Endothelial cell of umbilical vein (primary cell): ENCODE data around the gene ASZ1. TPM values are rescaled to one million over a fixed set of nuclear protein-coding genes. Genes with fewer than 3 reads are reported as not detected.

Source experiments
- BruUV-seq: library from RNA; stranded (reverse); fragments of 400-500 nt; replicated peaks from 2 replicates; lab custom pipeline; 2021; lab: Mats Ljungman, UMichigan
- CTCF ChIA-PET: fragments of 300-600, 350-600 bp; sonication (Branson Sonifier 250); formaldehyde crosslinking; loops from one replicate; lab custom pipeline; 2021; ENCODE audit warnings: antibody characterized with exemption, inconsistent platforms; lab: Charles Lee
- POLR2A ChIA-PET: fragments of 300-600, 350-600 bp; sonication (Branson Sonifier 250); formaldehyde crosslinking; loops from one replicate; lab custom pipeline; 2021; ENCODE audit warnings: antibody characterized with exemption, inconsistent platforms; lab: Charles Lee
- DNase-seq: peaks from one replicate; pipeline ENCODE4 v3.0.0-alpha.2; 2011; ENCODE audit warnings: low read depth, low spot score
- FAIRE-seq: peaks from 2 replicates; lab custom pipeline; 2011; peaks lifted over from hg19 to GRCh38; lab: Jason Lieb, UNC
- H2AFZ ChIP-seq: 2 replicates; pipeline ENCODE4 v1.6.0; 2012; ENCODE audit warnings: low read depth, low read length, control low read depth, inconsistent platforms
- H3K27ac ChIP-seq: 2 replicates; pipeline ENCODE4 v1.5.1; 2011; ENCODE audit warnings: low read depth, mild to moderate bottlenecking, control low read depth, low read length, moderate library complexity; ENCODE audit not compliant: insufficient read depth
- H3K27me3 ChIP-seq, 2 experiments: 2 replicates each; pipeline versions ENCODE4 v1.6.0 to v1.6.1; 2011; ENCODE audit warnings: low read length in 2 of 2, mixed read lengths in 1 of 2; ENCODE audit not compliant: control insufficient read depth in 2 of 2, insufficient read depth in 2 of 2
- H3K36me3 ChIP-seq, 2 experiments: 2 replicates in 1 of 2; 3 replicates in 1 of 2; pipeline ENCODE4 v1.5.1; 2011; ENCODE audit warnings: low read length in 2 of 2, mild to moderate bottlenecking in 1 of 2, moderate library complexity in 1 of 2; ENCODE audit not compliant: control insufficient read depth in 2 of 2, insufficient read depth in 2 of 2; ENCODE audit errors: extremely low read depth in 1 of 2
- H3K4me1 ChIP-seq: 3 replicates; pipeline ENCODE4 v1.5.1; 2011; ENCODE audit warnings: mild to moderate bottlenecking, low read length; ENCODE audit not compliant: control insufficient read depth, insufficient read depth; ENCODE audit errors: extremely low read depth
- H3K4me2 ChIP-seq: 2 replicates; pipeline ENCODE4 v1.6.1; 2011; ENCODE audit warnings: low read length, control low read depth, mixed read lengths; ENCODE audit not compliant: insufficient read depth
- H3K4me3 ChIP-seq, 3 experiments: fragments of 200-600 bp in 1 of 3; sonication (generic), shearing (Covaris generic) in 1 of 3; replicated peaks in 1 of 3; 2 replicates each; pipeline ENCODE4 v1.5.1; 2011 to 2016; ENCODE audit warnings: control low read depth in 3 of 3, low read length in 3 of 3, mild to moderate bottlenecking in 2 of 3, inconsistent platforms in 1 of 3, low read depth in 1 of 3, moderate library complexity in 1 of 3; ENCODE audit not compliant: insufficient read depth in 1 of 3
- H3K79me2 ChIP-seq: 2 replicates; pipeline ENCODE4 v1.6.0; 2012; ENCODE audit warnings: low read length, inconsistent platforms; ENCODE audit not compliant: control insufficient read depth, insufficient read depth
- H3K9ac ChIP-seq: replicated peaks from 2 replicates; pipeline ENCODE3; 2011; ENCODE audit warnings: low read length, control low read depth; ENCODE audit not compliant: insufficient read depth; ENCODE audit errors: extremely low read depth
- H3K9me1 ChIP-seq: replicated peaks from 3 replicates; pipeline ENCODE4 v1.6.0; 2011; ENCODE audit warnings: mild to moderate bottlenecking, low read length; ENCODE audit not compliant: control insufficient read depth, insufficient read depth; ENCODE audit errors: extremely low read depth
- H3K9me3 ChIP-seq: replicated peaks from 2 replicates; pipeline ENCODE4 v1.5.1; 2012; ENCODE audit warnings: low read length, inconsistent platforms; ENCODE audit not compliant: control insufficient read depth, insufficient read depth
- H4K20me1 ChIP-seq: replicated peaks from 2 replicates; pipeline ENCODE3; 2011; ENCODE audit warnings: mild to moderate bottlenecking, low read length; ENCODE audit not compliant: control insufficient read depth, insufficient read depth; ENCODE audit errors: extremely low read depth
- CTCF ChIP-seq, 2 donors: IDR thresholded peaks; 1 replicate in 1 of 2; 2 replicates in 1 of 2; pipeline ENCODE4 v1.5.1; 2011; ENCODE audit warnings: low read length in 2 of 2, mild to moderate bottlenecking in 2 of 2, moderate library complexity in 2 of 2, control low read depth in 1 of 2, inconsistent platforms in 1 of 2, low read depth in 1 of 2; ENCODE audit not compliant: insufficient read depth in 1 of 2; ENCODE audit errors: extremely low read depth in 1 of 2
- EZH2 ChIP-seq: IDR thresholded peaks from 2 replicates; pipeline ENCODE4 v1.6.1; 2012; ENCODE audit warnings: borderline replicate concordance, low read depth, mild to moderate bottlenecking, moderate library complexity, low read length, inconsistent platforms; ENCODE audit not compliant: severe bottlenecking
- FOS ChIP-seq: IDR thresholded peaks from 2 replicates; pipeline ENCODE4 v1.6.1; 2011; ENCODE audit warnings: mild to moderate bottlenecking, low read length, moderate library complexity, borderline replicate concordance; ENCODE audit not compliant: insufficient read depth
- GATA2 ChIP-seq: IDR thresholded peaks from 2 replicates; pipeline ENCODE4 v1.7.0; 2011; ENCODE audit warnings: low read depth, mild to moderate bottlenecking, moderate library complexity, mixed read lengths, low read length; ENCODE audit not compliant: insufficient read length, insufficient read depth
- JUN ChIP-seq: IDR thresholded peaks from 2 replicates; pipeline ENCODE4 v1.6.1; 2011; ENCODE audit warnings: borderline replicate concordance, low read depth; ENCODE audit not compliant: insufficient read length, insufficient read depth
- MYC ChIP-seq: IDR thresholded peaks from one replicate; pipeline ENCODE4 v1.6.1; 2011; ENCODE audit warnings: mild to moderate bottlenecking, low read depth, low read length
- POLR2A ChIP-seq: IDR thresholded peaks from 2 replicates; pipeline ENCODE4 v1.6.1; 2012; ENCODE audit warnings: low read depth, mild to moderate bottlenecking, control low read depth, low read length
- POLR2AphosphoS5 ChIP-seq: IDR thresholded peaks from 2 replicates; pipeline ENCODE4 v1.6.1; 2012; ENCODE audit warnings: low read depth, mild to moderate bottlenecking, control low read depth, low read length, moderate library complexity; ENCODE audit not compliant: insufficient read depth
- dilution Hi-C: fragments of 300-500 bp; cut with MboI; formaldehyde crosslinking; loops from one replicate; pipeline ENCODE4 v1.15.0; 2019; ENCODE audit warnings: low sequenced_read_pairs; ENCODE audit not compliant: extremely low pct_ligation_motif_present
- intact Hi-C: fragments of 100-400 bp; cut with micrococcal nuclease; formaldehyde crosslinking; loops from one replicate; pipeline ENCODE4 v1.10.0; 2022
- polyA plus RNA-seq, 4 experiments: library from polyadenylated mRNA; depleted of rRNA in 3 of 4; stranded (reverse) in 3 of 4; unstranded in 1 of 4; fragments of >200 nt; gene quantifications; 2 replicates each; pipeline versions ENCODE4 v1.2.1 to v1.2.3, GENCODE V29; 2011 to 2012; ENCODE audit warnings: missing spikeins in 1 of 4
- total RNA-seq: library from RNA; stranded (reverse); gene quantifications from 2 replicates; pipeline ENCODE4 v1.2.3, GENCODE V29; 2021
- TF ChIP-seq, protein P1 (sequence below): IDR thresholded peaks from 2 replicates; pipeline ENCODE4 v1.6.1; 2011; ENCODE audit not compliant: insufficient read depth, insufficient read length

The ASZ1 gene
- total and polyA plus RNA-seq, 2 donors (not counting 3 experiments of a cell fraction or from before 2014, with no cell fraction given), result not detected

GRCh38 chr7:117412390-117412789, 14.9 kb downstream of the ASZ1 start:
- FAIRE-seq, result no peak
- ChIA-PET POLR2A (no interaction called here), CTCF (interaction anchor here (0.9 to 1.3 kb wide), 2 partner anchors 17 to 152 kb away, joined by 3 to 4 read pairs; no protein-coding TSS in a partner anchor)
- TF ChIP-seq EZH2, result no peak
- no peak for TF ChIP-seq GATA2
- TF ChIP-seq FOS, result no peak
- no peak for TF ChIP-seq POLR2A
- no peak for TF ChIP-seq POLR2AphosphoS5
- TF ChIP-seq MYC, result no peak
- TF ChIP-seq JUN, result no peak
- TF ChIP-seq, protein P1, sequence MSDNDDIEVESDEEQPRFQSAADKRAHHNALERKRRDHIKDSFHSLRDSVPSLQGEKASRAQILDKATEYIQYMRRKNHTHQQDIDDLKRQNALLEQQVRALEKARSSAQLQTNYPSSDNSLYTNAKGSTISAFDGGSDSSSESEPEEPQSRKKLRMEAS, result no peak
- TF ChIP-seq CTCF (IDR thresholded peaks at IDR 0.05; ENCODE audit: extremely low read depth in 1 of 2, insufficient read depth in 1 of 2, low read depth in 1 of 2, low read length in 2 of 2), result no peak
- H3K27me3 ChIP-seq, result no peaks in the 10 kb centered on the region
- no peak overlapping the region for H3K27ac ChIP-seq
- no peaks in the 10 kb centered on the region for H3K36me3 ChIP-seq
- dilution Hi-C loops (no loop called here), intact Hi-C loops (no loop called here)
- no peaks in the 10 kb centered on the region for H4K20me1 ChIP-seq
- H3K9me1 ChIP-seq, result no peaks in the 10 kb centered on the region
- H3K79me2 ChIP-seq, result no peaks in the 10 kb centered on the region
- H3K4me1 ChIP-seq, result no peaks in the 10 kb centered on the region
- no peak overlapping the region for H3K4me3 ChIP-seq
- no TSS peak for BruUV-seq
- no peak for DNase-seq
- H3K9me3 ChIP-seq, result no peaks in the 10 kb centered on the region
- no peak overlapping the region for H3K4me2 ChIP-seq
- no peak overlapping the region for H3K9ac ChIP-seq
- H2AFZ ChIP-seq, result no peak overlapping the region
